Activated CD4-positive, CD25-positive, alpha-beta regulatory T cell treated with anti-CD3 and anti-CD28 coated beads, Interleukin-2, amount 50 U/mL, for 16 hours (primary cell): ENCODE measurements around the gene FGF13.

Experiments
- DNase-seq: peaks from one replicate; pipeline ENCODE4 v3.0.0-alpha.2; 2020; ENCODE audit warnings: low read depth, low spot score

FGF13 gene

DNA sequence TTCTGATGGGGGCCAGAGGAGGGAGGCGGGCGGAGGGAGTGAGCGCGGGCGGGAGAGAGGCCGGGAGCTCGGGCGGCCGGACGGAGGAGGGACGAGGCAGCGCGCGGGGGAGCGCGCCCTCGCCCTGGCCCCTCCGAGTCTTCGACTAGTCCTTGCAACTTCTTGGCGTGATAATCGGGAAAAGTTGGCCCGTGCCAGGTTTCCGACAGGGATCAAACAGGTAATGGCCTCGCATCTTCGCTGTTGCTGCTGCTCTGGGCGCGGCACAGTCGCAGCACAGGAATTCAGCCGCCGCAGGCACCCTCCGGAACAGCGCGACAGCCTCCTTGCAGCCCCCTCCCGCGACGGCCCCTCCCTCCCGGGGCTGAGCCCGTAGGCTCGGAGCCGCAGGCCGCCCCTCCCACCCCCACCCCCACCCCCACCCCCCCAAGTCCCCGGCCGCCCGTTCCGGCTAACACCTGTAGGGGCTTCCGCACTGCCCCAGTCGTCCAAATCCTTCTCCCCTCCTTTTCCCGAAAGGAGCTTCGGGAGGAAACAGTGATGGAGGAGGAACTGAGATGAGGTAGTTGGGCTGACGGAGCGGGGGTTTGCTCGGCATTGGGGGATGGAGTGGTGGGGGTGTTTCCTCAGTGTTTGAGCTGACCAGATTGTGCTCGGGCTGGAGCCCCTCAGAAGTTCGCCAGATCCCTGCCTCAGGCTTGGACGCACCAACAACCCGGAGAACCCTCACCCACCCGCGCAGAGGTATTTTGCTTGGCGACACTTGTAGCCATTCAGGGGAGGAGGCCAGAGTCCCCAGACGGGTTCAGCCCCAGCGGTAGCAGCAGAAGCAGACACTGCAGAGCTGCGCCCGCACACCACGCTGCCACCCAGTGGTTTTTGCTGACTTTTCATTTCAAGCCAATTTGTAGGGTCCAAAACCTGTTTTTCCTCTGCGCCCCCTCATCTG, at the start of gene FGF13:
FGF13 (minus strand) TSS at position 319 of the 949 bp plus-strand sequence. CDS start 714 bp downstream, outside the sequence.
- DNase-seq, result no peak

- DNase-seq, result no peak
Observed at GRCh38 chrX:138759217-138759943, 47.9 kb upstream of the FGF13 start.

- DNase-seq, result no peak
Observed at GRCh38 chrX:138756234-138756633, 44.7 kb upstream of the FGF13 start.

- no peak for DNase-seq
Observed at GRCh38 chrX:138754861-138755260, 43.3 kb upstream of the FGF13 start.

DNA sequence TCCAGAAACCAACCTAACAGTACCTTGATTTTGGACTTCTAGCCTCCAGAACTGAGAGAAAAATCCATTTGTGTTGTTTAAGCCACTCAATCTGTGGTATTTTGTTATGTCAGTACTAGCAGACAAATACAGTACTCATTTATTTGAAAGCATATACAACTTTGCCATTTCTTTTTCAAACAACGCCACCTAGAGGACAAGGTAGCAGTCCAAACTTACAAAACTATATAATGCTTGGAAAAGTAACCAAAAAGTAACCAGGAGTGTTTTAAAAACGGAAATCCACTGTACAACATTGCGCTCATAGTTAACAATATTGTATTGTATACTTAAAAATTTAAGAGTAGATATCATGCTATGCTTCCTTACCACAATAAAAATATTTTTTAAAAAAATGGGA, 37.0 kb upstream of the FGF13 start:
- no peak for DNase-seq

- DNase-seq, result no peak
Observed at GRCh38 chrX:138745196-138745595, 33.7 kb upstream of the FGF13 start.

- DNase-seq, result no peak
Observed at GRCh38 chrX:138742217-138742616, 30.7 kb upstream of the FGF13 start.

GRCh38 chrX:138740341-138740740, 28.8 kb upstream of the FGF13 start:
- DNase-seq, result no peak

DNA sequence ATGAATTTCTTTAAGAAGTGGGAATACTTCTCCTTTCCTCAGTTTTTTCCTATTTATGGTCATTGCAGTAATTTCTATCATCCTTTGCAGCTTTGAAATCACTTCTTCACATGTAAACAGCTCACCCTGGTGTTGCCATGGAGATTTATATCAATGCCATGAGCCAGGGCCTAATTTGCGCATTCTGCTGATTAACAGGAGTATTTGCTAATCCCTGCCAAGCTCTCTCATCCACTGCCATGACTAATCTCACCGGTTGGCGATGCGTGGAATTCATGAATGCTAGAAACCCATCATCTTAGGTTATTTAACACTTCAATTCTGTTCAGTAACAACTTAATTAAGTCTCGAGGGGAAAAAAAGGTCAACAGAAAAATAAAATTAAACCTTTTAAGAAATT, 11.8 kb upstream of the FGF13 start:
- DNase-seq, result no peak

DNA sequence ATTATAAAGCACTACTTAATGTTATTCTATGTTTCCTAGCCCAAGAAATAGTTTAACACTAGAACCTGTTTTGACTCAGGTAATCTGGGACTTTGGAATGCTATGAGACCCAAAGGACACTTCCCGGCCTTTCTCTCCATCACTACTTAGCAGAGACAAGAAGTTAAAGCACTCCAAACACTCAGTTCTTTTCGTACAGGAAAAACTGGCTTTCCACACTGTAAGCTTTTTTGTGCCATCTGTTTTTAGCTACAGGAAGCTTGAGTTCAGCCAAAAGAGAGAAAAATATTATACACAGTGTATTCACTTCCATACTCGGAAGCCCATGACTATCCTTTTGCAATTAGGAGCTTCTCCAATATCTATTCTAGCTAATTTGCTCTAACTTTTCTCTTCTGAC, 7.9 kb upstream of the FGF13 start:
- DNase-seq, result no peak

DNA sequence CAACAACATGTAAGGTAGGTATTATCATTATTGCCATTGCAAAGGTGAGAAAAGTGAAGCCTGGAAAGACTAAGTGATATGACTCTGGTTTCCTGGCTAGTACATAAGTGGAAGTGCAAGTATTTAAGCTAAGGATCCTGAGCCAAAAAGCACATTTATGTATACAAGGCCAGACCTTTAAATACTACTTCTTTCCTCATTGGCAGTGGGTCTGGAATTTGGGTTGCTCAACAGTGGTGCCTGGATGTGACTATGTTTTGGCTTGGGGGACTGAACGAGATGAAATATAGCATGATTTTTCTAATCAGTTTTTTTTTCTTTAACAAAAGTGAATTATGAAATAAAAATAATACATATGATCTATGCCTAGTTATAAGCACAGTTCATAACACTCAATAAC, 7.4 kb upstream of the FGF13 start:
- no peak for DNase-seq

GRCh38 chrX:138710866-138711341, 613 bp downstream of the FGF13 start:
- no peak for DNase-seq

DNA sequence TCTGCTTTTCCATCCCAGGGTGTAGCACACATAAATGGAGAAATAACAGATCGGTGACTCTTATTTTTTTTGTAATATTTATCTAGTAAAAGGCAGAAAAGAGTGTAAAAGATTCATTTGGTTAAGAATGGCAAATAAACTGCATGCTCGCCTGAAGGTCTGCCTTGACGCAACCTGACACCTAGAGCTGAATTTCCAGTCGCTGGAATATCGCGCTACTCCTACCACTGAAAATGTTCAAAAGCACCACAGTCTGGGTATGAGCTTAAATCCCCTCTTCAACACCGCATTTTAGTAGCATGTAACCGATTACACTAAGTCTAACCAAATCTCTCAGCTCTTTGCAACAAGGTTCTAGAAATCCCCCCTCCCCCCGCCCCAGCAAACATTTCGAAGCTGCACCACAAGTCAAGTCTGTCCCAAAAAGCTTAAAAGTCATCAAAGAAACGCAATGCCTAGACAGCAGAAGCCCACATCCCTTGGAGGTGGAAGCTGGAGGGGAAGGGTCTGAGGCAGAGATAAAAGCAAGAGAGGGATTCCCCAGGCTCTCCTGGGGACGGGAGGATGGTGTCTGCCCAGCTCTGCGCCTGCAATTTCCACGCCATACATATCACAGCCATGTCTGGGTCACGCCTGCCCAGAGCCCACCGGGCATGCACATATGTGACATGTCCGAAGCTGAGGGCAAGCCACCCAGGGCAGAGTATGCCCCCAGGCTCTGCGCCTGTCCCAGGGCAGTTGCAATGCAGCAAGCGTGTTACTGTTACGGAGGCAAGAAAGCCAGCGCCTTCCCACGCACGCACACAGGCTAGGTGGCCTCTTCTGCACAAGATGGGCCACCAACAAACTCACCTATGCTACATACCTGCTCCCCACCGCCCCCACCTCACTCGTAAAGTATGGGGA, 1.4 kb downstream of the FGF13 start:
- no peak for DNase-seq

DNA sequence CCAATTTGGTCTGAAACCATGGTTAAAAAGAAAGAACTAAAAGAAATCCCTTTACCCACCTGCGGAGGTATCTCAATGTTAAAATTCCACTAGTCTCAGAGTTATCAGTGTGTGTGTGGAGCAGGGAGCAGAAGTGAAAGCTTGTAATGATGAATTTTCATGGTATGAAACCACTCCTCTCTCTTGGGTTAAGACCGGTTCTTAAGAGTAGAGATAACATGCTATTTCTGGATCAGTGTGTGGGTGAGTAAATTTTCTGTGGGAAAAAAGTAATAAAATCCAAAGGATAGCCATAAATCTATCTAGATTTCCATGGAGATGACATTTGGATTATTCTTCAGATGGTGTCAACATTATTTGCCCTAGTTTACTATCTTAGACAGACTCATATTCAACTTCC, 3.2 kb downstream of the FGF13 start:
- no peak for DNase-seq

DNA sequence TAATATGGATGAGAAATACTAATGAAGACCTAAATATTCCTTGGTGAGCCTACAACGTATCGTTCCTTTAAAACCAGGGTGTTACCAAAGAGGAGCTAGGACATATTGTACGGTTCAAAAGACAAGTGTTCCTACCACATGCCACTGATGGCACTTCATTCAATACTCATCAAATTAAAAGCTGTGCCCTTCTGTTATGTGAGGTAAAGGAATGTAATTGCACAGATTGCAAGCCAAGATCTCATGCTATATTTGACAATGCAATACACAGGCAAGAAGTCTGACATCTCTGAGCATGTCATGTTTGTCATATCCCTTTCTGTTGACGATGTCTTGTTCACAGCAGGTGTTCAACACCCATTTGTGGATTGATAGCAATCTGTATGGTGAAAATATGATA, 6.9 kb downstream of the FGF13 start:
- no peak for DNase-seq

DNA sequence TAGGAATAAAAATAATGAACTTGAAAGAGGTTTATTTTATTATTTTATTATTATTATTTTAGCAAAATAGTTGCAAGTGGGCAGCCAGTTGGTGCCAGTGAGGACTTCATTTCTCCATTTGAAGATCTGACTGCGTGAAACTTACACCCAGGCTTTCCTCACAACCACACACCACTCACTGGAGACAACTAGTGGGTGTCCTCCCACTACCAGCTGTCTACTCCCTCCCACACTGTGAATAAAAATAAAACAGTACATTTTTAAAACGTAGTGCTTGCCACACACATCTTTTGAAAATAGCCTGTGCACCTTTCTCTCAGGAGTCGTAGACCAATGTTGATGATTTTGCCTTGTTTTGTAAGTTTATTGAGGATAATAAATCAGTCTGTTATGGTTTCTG, 7.4 kb downstream of the FGF13 start:
- no peak for DNase-seq

DNA sequence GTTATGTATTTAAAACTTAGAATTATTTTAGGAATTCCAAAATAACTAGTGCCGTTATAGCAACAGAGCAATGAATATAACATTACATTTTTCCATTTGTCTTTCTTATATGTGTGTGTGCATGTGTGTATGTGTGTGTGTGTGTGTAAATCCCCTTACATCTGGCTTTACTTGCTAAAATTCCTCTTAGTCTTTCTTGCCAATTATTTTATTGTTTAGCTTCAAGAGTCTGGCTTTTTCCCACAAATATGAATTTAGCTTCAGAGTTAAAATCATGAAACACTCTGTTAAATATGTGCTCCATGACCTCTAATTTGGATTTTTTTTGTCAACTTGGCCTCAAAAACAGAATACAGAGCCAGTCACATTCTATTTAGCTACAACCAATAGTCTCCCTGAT, 18.9 kb downstream of the FGF13 start:
- no peak for DNase-seq

- no peak for DNase-seq
Observed at GRCh38 chrX:138691186-138691585, 20.3 kb downstream of the FGF13 start.

- no peak for DNase-seq
Observed at GRCh38 chrX:138690591-138690990, 20.9 kb downstream of the FGF13 start.

- DNase-seq, result no peak
Observed at GRCh38 chrX:138683600-138683999, 27.9 kb downstream of the FGF13 start.

DNA sequence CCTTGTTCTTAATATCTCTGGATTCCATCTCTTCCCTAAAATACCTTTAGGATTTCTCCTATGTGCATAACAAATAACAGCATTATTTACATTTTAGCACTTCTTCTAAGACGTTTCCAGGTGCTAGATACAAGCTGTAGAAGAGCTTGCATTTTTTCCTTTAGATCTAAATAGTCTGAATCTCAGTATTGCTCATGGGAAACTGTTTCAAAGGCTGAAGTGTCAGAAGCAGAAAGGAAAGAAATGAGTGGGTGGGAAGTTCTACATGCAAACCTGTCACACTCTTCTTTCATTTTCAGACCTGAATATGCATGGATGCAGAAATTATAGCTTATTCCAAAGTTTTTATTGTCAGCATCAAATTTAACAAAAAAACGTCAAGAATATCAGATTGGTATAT, 41.8 kb downstream of the FGF13 start:
- no peak for DNase-seq

GRCh38 chrX:138664466-138664865, 47.1 kb downstream of the FGF13 start:
- DNase-seq, result no peak
